ENCODE data around the gene SEPTIN12.

DNA sequence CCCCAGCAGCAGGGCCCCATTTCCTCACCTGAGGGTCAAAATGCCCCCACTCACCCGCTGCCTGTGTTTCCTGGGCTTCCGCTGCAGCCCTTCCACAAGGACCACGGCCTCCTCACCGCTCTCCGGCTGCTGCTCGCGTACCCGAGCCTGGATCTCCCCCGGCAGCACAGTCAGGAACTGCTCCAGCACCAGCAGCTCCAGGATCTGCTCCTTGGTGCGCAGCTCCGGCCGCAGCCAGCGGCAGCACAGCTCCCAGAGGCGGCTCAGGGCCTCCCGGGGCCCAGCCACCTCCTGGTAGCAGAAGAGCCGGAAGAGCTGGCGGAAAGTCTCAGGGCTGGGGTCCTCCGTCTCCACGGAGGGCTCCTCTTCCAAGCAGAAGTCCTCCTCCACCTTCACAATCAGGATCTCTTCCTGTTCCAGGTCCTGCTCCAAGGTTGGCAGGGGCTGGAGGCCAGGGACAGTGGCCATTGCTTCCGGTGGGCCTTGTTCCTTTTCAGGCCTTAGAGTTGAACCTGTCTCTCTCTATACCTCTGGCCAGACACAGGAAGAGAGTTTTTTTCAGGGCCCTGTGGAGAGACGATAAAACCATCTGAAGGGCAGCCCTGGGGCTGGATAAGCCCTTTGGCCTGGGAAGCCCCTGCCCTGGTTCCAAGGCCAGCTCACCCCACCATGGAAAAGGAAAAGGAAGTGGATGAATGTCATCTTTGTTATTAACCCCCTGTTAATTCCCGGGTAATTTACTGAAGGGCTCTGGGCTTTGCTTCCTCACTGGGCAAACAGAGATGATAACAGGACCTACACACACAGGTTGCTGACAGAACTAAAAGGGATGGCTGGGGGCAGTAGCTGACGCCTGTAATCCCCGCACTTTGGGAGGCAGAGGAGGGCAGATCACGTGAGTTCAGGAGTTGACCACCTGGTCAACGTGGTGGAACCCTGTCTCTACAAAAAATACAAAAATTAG, 22.4 kb downstream of the SEPTIN12 start:
- TF ChIP-seq, protein P1, sequence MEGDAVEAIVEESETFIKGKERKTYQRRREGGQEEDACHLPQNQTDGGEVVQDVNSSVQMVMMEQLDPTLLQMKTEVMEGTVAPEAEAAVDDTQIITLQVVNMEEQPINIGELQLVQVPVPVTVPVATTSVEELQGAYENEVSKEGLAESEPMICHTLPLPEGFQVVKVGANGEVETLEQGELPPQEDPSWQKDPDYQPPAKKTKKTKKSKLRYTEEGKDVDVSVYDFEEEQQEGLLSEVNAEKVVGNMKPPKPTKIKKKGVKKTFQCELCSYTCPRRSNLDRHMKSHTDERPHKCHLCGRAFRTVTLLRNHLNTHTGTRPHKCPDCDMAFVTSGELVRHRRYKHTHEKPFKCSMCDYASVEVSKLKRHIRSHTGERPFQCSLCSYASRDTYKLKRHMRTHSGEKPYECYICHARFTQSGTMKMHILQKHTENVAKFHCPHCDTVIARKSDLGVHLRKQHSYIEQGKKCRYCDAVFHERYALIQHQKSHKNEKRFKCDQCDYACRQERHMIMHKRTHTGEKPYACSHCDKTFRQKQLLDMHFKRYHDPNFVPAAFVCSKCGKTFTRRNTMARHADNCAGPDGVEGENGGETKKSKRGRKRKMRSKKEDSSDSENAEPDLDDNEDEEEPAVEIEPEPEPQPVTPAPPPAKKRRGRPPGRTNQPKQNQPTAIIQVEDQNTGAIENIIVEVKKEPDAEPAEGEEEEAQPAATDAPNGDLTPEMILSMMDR (optimal IDR thresholded peaks at IDR 0.05 in 1 of 3, IDR thresholded peaks at IDR 0.05 in 1 of 3, conservative IDR thresholded peaks at IDR 0.05 in 1 of 3; ENCODE audit: extremely low read depth in 1 of 3, insufficient read depth in 2 of 3, low read length in 3 of 3): no peak
- no peak for TF ChIP-seq EZH2 (IDR thresholded peaks at IDR 0.05; ENCODE audit: low read length)

Measured in keratinocyte (primary cell).